HG03354 (cell line): ENCODE results near the gene GPC6.
"Not testable (repeated sequence)": the region's sequence is repeated elsewhere in the genome, so short reads cannot be mapped to it uniquely, and the experiment has no call there.

Experiments used
- ATAC-seq: cut with Tn5 transposase; IDR thresholded peaks from one replicate; pipeline ENCODE4 v1.9.1; 2021; ENCODE audit warnings: mild to moderate bottlenecking; ENCODE audit not compliant: unreplicated experiment, poor library complexity, severe bottlenecking

The GPC6 gene

GRCh38 chr13:93472296-93472695 lies 245.7 kb downstream of the GPC6 start:
- no peak for ATAC-seq

DNA sequence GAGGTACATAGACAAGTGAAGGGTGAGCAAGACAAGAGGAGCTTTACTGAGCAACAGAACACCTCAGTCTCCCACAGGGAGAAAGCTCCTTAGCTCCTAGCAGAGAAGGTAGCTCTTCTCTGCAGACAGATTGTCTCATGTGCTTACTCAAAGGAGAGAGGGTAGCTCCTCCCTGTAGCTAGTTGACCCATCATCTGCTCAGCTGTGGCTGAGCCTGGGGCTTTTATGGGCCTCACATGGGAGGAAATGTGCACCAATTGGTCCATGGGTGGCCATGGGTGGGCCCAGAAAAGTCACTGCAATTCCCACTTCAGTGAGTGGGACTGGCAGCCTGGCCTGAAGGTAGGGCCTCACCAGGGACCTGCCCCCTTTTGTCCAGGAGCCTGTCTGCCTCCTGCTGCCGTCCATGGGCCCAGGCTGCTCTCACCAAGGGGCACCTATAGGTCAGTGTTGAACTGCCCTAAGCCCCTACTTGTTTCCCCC lies 246.2 kb downstream of the GPC6 start:
- no peak for ATAC-seq

DNA sequence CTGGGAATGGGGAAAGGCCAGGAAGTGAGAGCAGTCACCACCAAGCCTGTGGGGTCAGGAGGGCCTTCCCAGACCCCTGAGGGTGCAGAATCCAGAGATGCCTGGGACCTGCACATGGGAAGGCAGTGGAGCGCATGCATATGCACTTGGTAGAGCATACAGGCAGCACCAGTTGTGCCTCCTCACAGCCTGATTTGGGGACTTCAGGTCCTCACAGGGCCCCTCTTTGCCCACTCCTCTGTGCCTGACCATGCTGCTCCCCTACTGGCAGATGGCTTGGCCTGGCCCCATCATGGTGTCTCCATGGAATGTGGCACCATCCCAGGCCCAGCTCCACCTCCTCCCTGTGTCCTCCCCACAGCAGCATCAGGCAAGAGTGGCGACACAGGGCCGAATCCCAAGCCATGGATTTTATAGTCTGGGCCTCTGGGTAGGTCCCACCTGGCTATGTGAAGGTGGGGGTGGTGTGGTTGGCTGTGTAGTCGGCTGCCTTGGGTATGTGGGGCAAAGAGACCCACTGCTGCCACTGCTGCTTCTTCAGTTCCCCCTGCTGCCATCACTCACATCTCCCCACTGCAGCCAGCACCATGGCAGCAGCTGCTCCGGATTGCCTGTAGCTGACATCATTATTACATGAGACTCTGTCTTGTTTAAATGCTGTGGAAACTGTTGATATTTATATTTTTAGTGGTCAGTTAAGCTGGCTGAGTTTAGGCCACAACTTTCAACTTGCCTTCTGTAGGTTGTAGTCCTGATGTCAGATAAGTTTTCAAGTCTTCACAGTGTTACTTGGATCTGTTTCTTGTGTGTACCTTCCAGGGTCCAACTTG lies 247.0 kb downstream of the GPC6 start:
- ATAC-seq = no peak

- ATAC-seq = no peak
Measured at GRCh38 chr13:93476175-93476574, 249.6 kb downstream of the GPC6 start.

GRCh38 chr13:93477238-93477637 lies 250.6 kb downstream of the GPC6 start:
- no peak for ATAC-seq

DNA sequence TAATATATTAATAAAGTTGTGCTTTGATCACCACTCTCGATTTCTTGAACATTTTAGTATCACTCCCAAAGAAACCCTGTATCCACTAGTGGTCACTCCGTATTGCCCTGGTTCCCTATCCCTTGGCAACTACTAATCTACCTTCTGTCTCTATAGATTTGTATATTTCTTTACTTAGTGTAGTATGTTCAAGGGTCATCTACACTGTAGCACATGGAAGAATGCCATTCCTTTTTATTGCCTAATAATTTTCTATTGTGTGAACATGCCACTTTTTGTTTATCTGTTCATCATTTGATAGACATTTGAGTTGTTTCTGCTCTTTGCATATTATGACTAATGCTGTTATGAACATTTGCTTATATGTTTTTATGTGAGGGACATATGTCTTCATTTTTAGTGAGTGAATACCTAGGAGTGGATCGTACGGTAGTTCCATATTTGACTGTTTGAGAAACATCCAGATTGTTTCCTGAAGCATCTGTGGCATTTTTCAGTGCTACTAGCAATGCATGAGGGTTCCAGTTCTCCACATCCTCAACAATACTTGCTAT lies 254.0 kb downstream of the GPC6 start:
- no peak for ATAC-seq

DNA sequence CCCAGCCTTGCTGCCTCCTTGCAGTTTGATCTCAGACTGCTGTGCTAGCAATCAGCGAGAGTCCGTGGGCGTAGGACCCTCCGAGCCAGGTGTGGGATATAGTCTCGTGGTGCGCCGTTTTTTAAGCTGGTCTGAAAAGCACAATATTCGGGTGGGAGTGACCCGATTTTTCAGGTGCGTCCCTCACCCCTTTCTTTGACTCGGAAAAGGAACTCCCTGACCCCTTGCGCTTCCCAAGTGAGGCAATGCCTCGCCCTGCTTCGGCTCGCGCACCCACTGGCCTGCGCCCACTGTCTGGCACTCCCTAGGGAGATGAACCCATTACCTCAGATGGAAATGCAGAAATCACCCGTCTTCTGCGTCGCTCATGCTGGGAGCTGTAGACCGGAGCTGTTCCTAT lies 269.5 kb downstream of the GPC6 start:
- ATAC-seq = not testable (repeated sequence)

- no peak for ATAC-seq
Measured at GRCh38 chr13:93496985-93497673, 270.5 kb downstream of the GPC6 start.

DNA sequence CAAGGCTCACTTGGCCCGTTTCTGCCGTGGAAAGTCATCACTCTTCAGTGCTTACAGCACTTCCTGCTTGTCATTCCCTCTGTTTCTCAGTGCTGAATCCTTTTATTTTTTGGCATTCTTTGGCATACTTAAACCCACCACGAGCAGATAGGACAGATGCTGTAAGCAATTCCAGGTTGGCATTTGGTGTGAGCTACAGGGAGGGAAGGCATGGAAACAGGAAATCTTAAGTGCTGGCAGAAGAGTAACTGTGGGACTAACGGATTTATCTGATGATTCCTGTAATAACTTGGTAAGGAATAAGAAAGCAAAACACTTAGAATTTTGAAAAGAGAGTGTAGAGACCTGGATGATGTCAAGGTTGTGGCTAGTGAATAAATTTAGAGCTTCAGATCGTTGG lies 273.4 kb downstream of the GPC6 start:
- no peak for ATAC-seq

DNA sequence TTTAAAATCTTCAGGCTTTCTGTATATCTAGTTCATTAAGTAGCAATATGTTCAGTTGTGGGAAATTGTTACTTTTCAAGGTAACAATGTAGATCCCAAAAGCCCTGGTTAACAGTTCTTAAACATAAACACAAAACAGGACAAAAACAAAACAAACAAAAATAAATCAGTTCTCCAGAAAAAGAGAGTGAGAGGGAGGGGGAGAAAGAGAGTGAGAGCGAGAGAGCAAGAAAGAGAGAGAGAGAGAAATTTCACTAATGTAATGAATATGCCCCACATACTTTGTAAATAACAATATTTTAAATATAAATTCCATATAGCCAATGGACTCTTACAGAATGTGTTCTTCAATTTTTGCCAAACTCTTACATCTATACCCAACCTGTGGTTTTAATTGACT lies 275.5 kb downstream of the GPC6 start:
- no peak for ATAC-seq

DNA sequence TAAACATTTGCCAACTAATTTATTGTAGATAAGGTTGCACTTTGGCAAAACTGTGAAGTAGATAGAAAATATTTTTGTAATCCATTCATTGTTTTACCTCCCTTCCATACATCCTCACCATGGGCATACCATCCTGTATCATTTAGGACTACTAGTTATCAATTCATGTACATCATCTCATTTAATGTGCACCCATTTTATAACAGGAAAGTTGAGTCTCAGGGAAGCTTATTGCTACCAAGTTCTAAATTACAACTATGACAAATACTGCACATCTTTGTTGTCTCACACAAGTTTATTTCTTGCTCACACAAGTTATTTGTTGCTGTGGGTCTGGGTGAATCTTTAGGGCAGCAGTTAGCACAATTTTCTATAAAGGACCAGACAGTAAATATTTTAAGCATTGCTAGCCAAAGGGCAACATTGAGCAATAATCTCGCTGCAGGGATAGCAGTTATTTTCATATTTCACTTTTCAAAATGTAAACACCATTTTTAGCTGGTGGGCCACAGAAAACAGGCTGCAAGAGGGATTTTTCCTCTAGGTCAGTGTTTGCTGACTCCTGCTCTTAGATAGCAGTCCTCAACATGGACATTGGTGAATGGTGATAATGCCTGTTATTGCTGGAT lies 276.5 kb downstream of the GPC6 start:
- no peak for ATAC-seq

DNA sequence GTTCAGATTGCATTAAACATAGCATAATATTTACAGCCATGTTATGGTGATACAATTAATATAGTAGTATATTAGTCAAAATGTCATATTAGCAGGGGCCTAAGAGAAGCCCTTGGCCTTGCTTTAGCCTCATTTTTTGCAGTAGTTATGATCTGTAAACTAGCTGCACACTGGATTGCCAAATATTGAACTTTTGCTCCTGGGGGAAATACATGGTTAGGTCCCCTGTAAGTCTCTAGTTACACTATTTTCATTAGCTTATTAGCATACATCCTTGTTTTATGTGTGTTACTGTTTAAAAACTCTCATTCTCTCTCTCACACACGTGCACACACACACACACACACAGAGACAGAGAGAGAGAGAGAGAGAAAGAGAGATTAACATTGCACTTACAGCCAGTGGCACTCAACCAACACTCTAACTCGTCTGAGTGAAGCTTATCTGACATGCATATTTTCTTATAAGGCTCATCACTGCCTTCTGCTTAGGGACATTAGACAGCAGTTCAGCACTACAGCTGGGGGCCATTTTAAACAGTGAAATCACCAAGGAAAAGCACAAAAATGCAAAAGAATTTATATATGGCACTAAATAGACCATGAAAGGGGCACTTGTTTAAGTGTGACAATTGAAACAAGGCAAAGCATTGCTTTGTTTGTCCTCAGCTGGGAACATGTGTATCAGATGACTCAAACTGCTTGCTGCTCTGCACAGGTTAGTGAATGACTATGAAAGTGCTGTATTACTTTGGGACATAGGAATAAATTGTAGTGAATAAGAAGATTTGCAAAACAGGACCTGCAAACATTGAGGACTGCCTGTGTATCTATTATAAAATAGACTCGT lies 278.7 kb downstream of the GPC6 start:
- ATAC-seq = no peak

DNA sequence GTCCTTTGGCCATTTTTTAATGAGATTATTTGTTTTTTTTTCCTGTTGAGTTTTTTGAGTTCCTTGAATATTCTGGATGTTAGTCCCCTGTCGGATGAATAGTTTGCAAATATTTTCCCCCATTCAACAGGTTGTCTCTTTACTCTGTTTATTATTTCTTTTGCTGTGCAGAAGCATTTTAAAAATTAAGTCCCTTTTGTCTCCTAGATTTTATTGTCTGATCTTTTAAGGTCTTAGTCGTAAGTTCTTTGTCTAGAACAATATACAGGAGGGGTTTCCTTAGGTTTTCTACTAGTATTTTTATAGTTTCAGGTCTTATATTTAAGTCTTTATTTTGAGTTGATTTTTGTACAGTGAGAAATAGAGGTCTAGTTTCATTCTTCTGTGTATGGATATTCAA lies 284.4 kb downstream of the GPC6 start:
- no peak for ATAC-seq

GRCh38 chr13:93515267-93515666 lies 288.7 kb downstream of the GPC6 start:
- ATAC-seq = no peak

GRCh38 chr13:93517658-93518057 lies 291.1 kb downstream of the GPC6 start:
- no peak for ATAC-seq

GRCh38 chr13:93521307-93521706 lies 294.7 kb downstream of the GPC6 start:
- no peak for ATAC-seq

GRCh38 chr13:93522501-93522900 lies 295.9 kb downstream of the GPC6 start:
- no peak for ATAC-seq

DNA sequence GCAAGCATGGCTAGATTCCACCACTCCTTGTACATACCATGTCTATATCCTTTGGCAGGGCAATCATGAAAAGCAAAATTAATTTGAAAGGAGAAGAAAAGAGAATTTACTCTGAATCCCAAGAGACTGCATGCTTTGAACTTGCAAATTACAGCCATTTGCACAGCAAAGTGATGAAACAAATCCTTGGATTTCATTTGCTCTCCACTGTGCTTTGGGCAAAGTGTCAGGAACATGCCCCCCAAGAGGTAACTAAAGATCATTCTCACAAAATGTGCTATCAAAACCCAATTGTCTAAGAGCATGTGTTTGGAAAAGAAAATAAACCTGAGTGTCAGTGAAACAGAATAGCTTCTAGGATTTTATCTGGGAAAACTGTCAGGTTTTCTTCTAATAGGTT lies 298.5 kb downstream of the GPC6 start:
- no peak for ATAC-seq

GRCh38 chr13:93527748-93528297 lies 301.2 kb downstream of the GPC6 start:
- no peak for ATAC-seq
